Thoracic aorta (tissue), 2 donors: ENCODE results near the gene TMEM37. TPM values are rescaled to one million over a fixed set of nuclear protein-coding genes. Genes with fewer than 3 reads are reported as not detected.

ENCODE experiments used
- ATAC-seq: fragments of 150-250 bp; one replicate; pipeline ENCODE4 v1.8.0; 2017; ENCODE audit warnings: low read depth; ENCODE audit not compliant: insufficient number of reproducible peaks, low FRiP score
- DNase-seq: peaks from one replicate; pipeline ENCODE4 v3.0.0-alpha.2; 2020; ENCODE audit warnings: low spot score
- H3K27ac ChIP-seq, 2 donors: fragments of 200-600 bp; sonication (generic); 1 replicate in 1 of 2; 2 replicates in 1 of 2; pipeline ENCODE4 v1.5.1; 2016; ENCODE audit warnings: mild to moderate bottlenecking in 2 of 2, moderate library complexity in 2 of 2
- H3K27me3 ChIP-seq: fragments of 200-600 bp; sonication (generic); replicated peaks from 2 replicates; pipeline ENCODE4 v1.6.0; 2016; ENCODE audit warnings: mild to moderate bottlenecking; ENCODE audit not compliant: insufficient read depth
- H3K36me3 ChIP-seq: fragments of 200-600 bp; sonication (generic); one replicate; pipeline ENCODE4 v1.5.1; 2016
- H3K4me1 ChIP-seq, 2 donors: fragments of 200-600 bp; sonication (generic); 1 replicate in 1 of 2; 2 replicates in 1 of 2; pipeline versions ENCODE4 v1.5.1 to v1.6.0; 2016; ENCODE audit warnings: low read depth in 2 of 2, mild to moderate bottlenecking in 1 of 2; ENCODE audit not compliant: control insufficient read depth in 1 of 2
- H3K4me3 ChIP-seq: fragments of 200-600 bp; sonication (generic); 2 replicates; pipeline ENCODE4 v1.5.1; 2016; ENCODE audit warnings: mild to moderate bottlenecking
- H3K9me3 ChIP-seq: fragments of 200-600 bp; sonication (generic); 2 replicates; pipeline ENCODE4 v1.5.1; 2016
- CTCF ChIP-seq: fragments of 200-600 bp; sonication (generic); IDR thresholded peaks from one replicate; pipeline ENCODE4 v1.5.1; 2019; ENCODE audit warnings: antibody characterized with exemption
- total RNA-seq, 2 donors: library from RNA; depleted of rRNA; stranded (reverse); fragments of >200 nt; gene quantifications; one replicate each; pipeline versions ENCODE4 v1.1.0 to v1.2.3, GENCODE V29; 2016

The TMEM37 gene
- total RNA-seq, 2 donors from 2014 or later: 4.9 to 12.3 TPM

GRCh38 chr2:119387381-119388129, 44.1 kb upstream of the TMEM37 start:
- ATAC-seq (peak; percentile 49), DNase-seq (no peak)
- Histone ChIP-seq H3K9me3 (no peaks in the 10 kb centered on the region), H3K4me1 (peaks cover 3 to 5% of the 10 kb centered on the region in 2 donors), H3K4me3 (no peak overlapping the region), H3K27ac (peak overlapping the region in 1 of 2 donors; percentile 23), H3K27me3 (no peaks in the 10 kb centered on the region), H3K36me3 (no peaks in the 10 kb centered on the region)
- TF ChIP-seq CTCF: no peak

GRCh38 chr2:119389615-119390306, 41.9 kb upstream of the TMEM37 start:
- Histone ChIP-seq H3K4me1 (peaks cover 3 to 5% of the 10 kb centered on the region in 2 donors), H3K9me3 (no peaks in the 10 kb centered on the region), H3K36me3 (no peaks in the 10 kb centered on the region), H3K27me3 (no peaks in the 10 kb centered on the region), H3K4me3 (no peak overlapping the region), H3K27ac (no peak overlapping the region)
- ATAC-seq (no peak), DNase-seq (no peak)
- no peak for TF ChIP-seq CTCF

GRCh38 chr2:119393971-119394748, 37.5 kb upstream of the TMEM37 start:
- H3K27me3 ChIP-seq: no peaks in the 10 kb centered on the region
- no peak overlapping the region for H3K27ac ChIP-seq
- TF ChIP-seq CTCF: no peak
- H3K36me3 ChIP-seq: no peaks in the 10 kb centered on the region
- no peaks in the 10 kb centered on the region for H3K9me3 ChIP-seq
- DNase-seq (no peak), ATAC-seq (no peak)
- no peaks in the 10 kb centered on the region for H3K4me1 ChIP-seq
- no peak overlapping the region for H3K4me3 ChIP-seq

GRCh38 chr2:119397196-119397595, 34.5 kb upstream of the TMEM37 start:
- no peaks in the 10 kb centered on the region for H3K9me3 ChIP-seq
- no peak for TF ChIP-seq CTCF
- no peak for ATAC-seq
- H3K27ac ChIP-seq: no peak overlapping the region
- H3K4me1 ChIP-seq: no peaks in the 10 kb centered on the region
- H3K4me3 ChIP-seq: no peak overlapping the region
- H3K27me3 ChIP-seq: no peaks in the 10 kb centered on the region
- no peaks in the 10 kb centered on the region for H3K36me3 ChIP-seq
- DNase-seq: no peak

GRCh38 chr2:119402106-119402505, 29.5 kb upstream of the TMEM37 start:
- H3K27me3 ChIP-seq: no peaks in the 10 kb centered on the region
- no peaks in the 10 kb centered on the region for H3K36me3 ChIP-seq
- peaks cover 0 to 7% of the 10 kb centered on the region in 2 donors for H3K4me1 ChIP-seq
- H3K4me3 ChIP-seq: no peak overlapping the region
- DNase-seq (no peak), ATAC-seq (no peak)
- no peak for TF ChIP-seq CTCF
- H3K27ac ChIP-seq: no peak overlapping the region
- H3K9me3 ChIP-seq: no peaks in the 10 kb centered on the region
